A549 (cell line): ENCODE data around the gene PCDH1.

Source experiments
- CTCF ChIP-seq: fragments of >200 bp; sonication (Bioruptor Twin); formaldehyde crosslinking; IDR thresholded peaks from 3 replicates; pipeline ENCODE4 v1.5.1; 2016
- HDAC2 ChIP-seq: fragments of 200-600 bp; sonication (generic); IDR thresholded peaks from 2 replicates; pipeline ENCODE4 v1.6.1; 2016
- JUN ChIP-seq, 2 experiments: fragments of >200 bp; sonication (Bioruptor Twin); formaldehyde crosslinking; IDR thresholded peaks; 2 replicates in 1 of 2; 3 replicates in 1 of 2; pipeline ENCODE4 v1.6.1; 2016 to 2017
- NR3C1 ChIP-seq: fragments of >200 bp; sonication (Bioruptor Twin); formaldehyde crosslinking; IDR thresholded peaks from 3 replicates; pipeline ENCODE4 v1.6.1; 2017
- POLR2A ChIP-seq: IDR thresholded peaks from 2 replicates; pipeline ENCODE4 v1.6.1; 2012; ENCODE audit warnings: mild to moderate bottlenecking, low read length
- POLR2AphosphoS2 ChIP-seq: conservative IDR thresholded peaks from 2 replicates; pipeline ENCODE4 v1.6.1; 2012; ENCODE audit warnings: low read length, improper control_type of control experiment, inconsistent platforms
- SMC3 ChIP-seq: fragments of >200 bp; sonication (Bioruptor Twin); formaldehyde crosslinking; IDR thresholded peaks from 3 replicates; pipeline ENCODE4 v1.6.1; 2018; ENCODE audit warnings: inconsistent platforms

DNA sequence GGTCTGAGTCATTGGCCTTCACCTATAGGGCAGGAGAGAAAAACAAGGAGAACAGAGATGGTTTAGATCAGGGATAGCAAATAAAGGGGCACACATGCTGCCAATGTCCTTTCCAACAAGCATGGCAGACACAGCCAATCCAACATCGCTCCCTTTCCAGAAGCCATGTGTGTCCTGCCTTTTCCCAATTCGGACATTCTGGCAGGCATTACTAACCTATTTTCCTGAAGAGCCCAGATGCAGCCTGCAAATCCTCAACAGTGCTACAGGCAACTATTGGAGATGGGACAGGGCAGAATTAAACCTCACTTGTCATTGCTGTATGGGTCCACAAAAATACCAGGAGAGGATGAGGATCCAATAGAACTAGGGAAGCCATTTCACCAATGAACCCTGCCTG lies 12.8 kb downstream of the PCDH1 start:
- TF ChIP-seq HDAC2 = no peak
- TF ChIP-seq CTCF = no peak
- TF ChIP-seq SMC3 = no peak
- no peak for TF ChIP-seq NR3C1
- TF ChIP-seq POLR2A = no peak
- TF ChIP-seq JUN (IDR thresholded peaks at IDR 0.05) = no peak
- TF ChIP-seq POLR2AphosphoS2 = no peak
